ENCODE results near the gene NAA10.

NAA10 gene

GRCh38 chrX:153882557-153882956 is 52.3 kb downstream of the NAA10 start:
- DNase-seq, result no peak

DNA sequence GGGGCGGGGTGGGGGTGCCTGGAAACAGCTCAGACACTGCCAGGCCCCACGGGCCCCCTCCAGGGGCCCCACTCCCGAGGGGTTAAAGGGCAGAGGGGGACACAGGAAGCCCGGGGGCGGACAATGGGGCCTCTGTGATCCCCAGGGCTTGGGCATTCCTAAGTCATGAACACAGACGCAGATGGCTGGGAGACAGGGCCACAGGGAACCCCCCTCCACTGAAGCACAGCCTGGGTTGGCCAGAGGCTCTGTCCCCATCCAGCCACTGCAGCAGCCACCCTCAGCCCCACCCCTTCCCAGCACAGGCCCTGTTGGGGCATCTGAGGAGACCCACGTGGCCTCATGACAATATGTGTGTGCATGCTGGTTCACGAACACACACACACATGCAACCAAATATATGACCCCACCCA is 52.7 kb downstream of the NAA10 start:
- no peak for DNase-seq

- DNase-seq, result no peak
Measured at GRCh38 chrX:153881281-153881680, 53.6 kb downstream of the NAA10 start.

DNA sequence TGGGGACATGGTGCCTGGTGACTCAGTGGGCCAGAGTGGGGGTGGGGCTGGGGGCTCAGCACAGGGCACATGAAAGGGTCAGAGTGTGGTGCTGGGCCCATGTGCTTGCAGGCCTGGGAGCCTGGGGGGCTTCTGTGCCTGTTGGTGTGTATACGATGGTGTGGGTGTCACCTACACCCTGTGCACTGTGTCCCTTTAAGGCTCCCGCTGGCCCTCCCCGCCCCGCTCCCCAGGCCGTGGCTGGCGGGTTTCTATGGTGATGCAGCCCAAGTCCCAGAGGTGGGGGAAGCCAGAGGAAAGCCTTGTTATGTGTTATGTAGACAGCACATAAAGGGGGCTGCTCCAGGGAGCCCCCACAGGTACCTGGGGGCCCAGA is 54.4 kb downstream of the NAA10 start:
- no peak for DNase-seq

GRCh38 chrX:153879741-153880439 is 54.9 kb downstream of the NAA10 start:
- DNase-seq, result no peak
